T47D (cell line): ENCODE data around the gene CHML.

Source experiments
- DNase-seq, 2 experiments: peaks; one replicate each; pipeline versions ENCODE4 v3.0.0 to v3.0.0-alpha.2; 2011 to 2012; ENCODE audit warnings: low read depth in 1 of 2, low spot score in 1 of 2
- JUND ChIP-seq: IDR thresholded peaks from 2 replicates; pipeline ENCODE4 v1.6.1; 2012; ENCODE audit warnings: low read depth
- in situ Hi-C: cut with HindIII; loops from 2 replicates; pipeline ENCODE4 v1.10.0; 2016; ENCODE audit warnings: low sequenced_read_pairs, low pct_unique_long_range_greater_than_20kb

CHML gene

GRCh38 chr1:241610056-241610815, 29.9 kb downstream of the CHML start:
- no peak for TF ChIP-seq JUND
- DNase-seq = no peak
- in situ Hi-C loops = no loop called here

- DNase-seq = no peak
- in situ Hi-C loops = no loop called here
- no peak for TF ChIP-seq JUND
Observed at GRCh38 chr1:241608379-241609033, 31.7 kb downstream of the CHML start.

- in situ Hi-C loops = no loop called here
- TF ChIP-seq JUND = no peak
- DNase-seq = no peak
Observed at GRCh38 chr1:241607497-241607896, 32.7 kb downstream of the CHML start.

- DNase-seq = no peak
- in situ Hi-C loops = no loop called here
- TF ChIP-seq JUND = no peak
Observed at GRCh38 chr1:241606544-241606943, 33.6 kb downstream of the CHML start.

- no peak for TF ChIP-seq JUND
- in situ Hi-C loops = no loop called here
- no peak for DNase-seq
Observed at GRCh38 chr1:241605146-241605805, 34.9 kb downstream of the CHML start.

- no peak for DNase-seq
- in situ Hi-C loops = no loop called here
- TF ChIP-seq JUND = no peak
Observed at GRCh38 chr1:241603731-241604245, 36.4 kb downstream of the CHML start.

- no peak for DNase-seq
- in situ Hi-C loops = no loop called here
- TF ChIP-seq JUND = no peak
Observed at GRCh38 chr1:241600496-241600901, 39.7 kb downstream of the CHML start.

- in situ Hi-C loops = no loop called here
- no peak for DNase-seq
- no peak for TF ChIP-seq JUND
Observed at GRCh38 chr1:241598249-241598648, 41.9 kb downstream of the CHML start.

GRCh38 chr1:241596633-241597032, 43.5 kb downstream of the CHML start:
- in situ Hi-C loops = no loop called here
- DNase-seq = no peak
- TF ChIP-seq JUND = no peak

GRCh38 chr1:241593186-241593585, 47.0 kb downstream of the CHML start:
- in situ Hi-C loops = no loop called here
- no peak for DNase-seq
- TF ChIP-seq JUND = no peak

GRCh38 chr1:241592273-241592958, 47.8 kb downstream of the CHML start:
- no peak for DNase-seq
- in situ Hi-C loops = no loop called here
- no peak for TF ChIP-seq JUND

- DNase-seq = peak in 1 of 2 experiments; percentile 76
- in situ Hi-C loops = no loop called here
- no peak for TF ChIP-seq JUND
Observed at GRCh38 chr1:241591736-241592135, 48.4 kb downstream of the CHML start.

- in situ Hi-C loops = no loop called here
- peak in 1 of 2 experiments; percentile 92 for DNase-seq
- no peak for TF ChIP-seq JUND
Observed at GRCh38 chr1:241591317-241591716, 48.9 kb downstream of the CHML start.
